ENCODE results near the gene FRMD4A. TPM values are rescaled to one million over a fixed set of nuclear protein-coding genes. Genes with fewer than 3 reads are reported as not detected.

Gene FRMD4A
- total RNA-seq, 1 experiment from 2014 or later = 19.6 TPM

- Mint-ChIP-seq H3K9me3 (no peaks in the 10 kb centered on the region), H3K36me3 (ENCODE audit: insufficient read depth in 1 of 3, low read depth in 3 of 3) (no peaks in the 10 kb centered on the region), H3K27ac (peak overlapping the region in 2 of 3 experiments; percentile 8 to 18; a peak in 4 of 7 replicates), H3K4me3 (peak overlapping the region; percentile 79 to 97), H3K27me3 (ENCODE audit: low read depth) (peaks cover 39% of the 10 kb centered on the region), H3K4me1 (peaks cover 17 to 23% of the 10 kb centered on the region in 2 experiments)
- no peak overlapping the region for H2AK5ac ChIP-seq (ENCODE audit: insufficient read length, low read length)
- H3K4ac ChIP-seq (ENCODE audit: low read depth, low read length) = no peak overlapping the region
- peak; percentile 44 for DNase-seq
- no peak overlapping the region for H2BK15ac ChIP-seq (ENCODE audit: low read depth, low read length)
- no peak for TF ChIP-seq CTCF (conservative IDR thresholded peaks at IDR 0.05)
- H4K8ac ChIP-seq (replicated peaks; ENCODE audit: insufficient read length, low read depth, low read length) = no peak overlapping the region
- no peak overlapping the region for H2BK120ac ChIP-seq (ENCODE audit: low read depth, low read length, poor library complexity, severe bottlenecking)
- H2BK12ac ChIP-seq (ENCODE audit: insufficient read length, low read depth, low read length) = no peak overlapping the region
- H3K18ac ChIP-seq (ENCODE audit: insufficient read length, low read depth, low read length) = no peak overlapping the region
- no CpG with 5 or more reads among the region's 32 CpGs for WGBS (ENCODE audit: extremely low coverage, insufficient read length, low lambda C conversion rate)
- no peaks in the 10 kb centered on the region; the same call in 1 of the 2 replicates for H3K27me3 ChIP-seq (ENCODE audit: insufficient read depth, low read length)
- H3K4me1 ChIP-seq (ENCODE audit: insufficient read depth, low read length) = peaks cover 3% of the 10 kb centered on the region; the same call in 1 of the 2 replicates
- no peak overlapping the region for H2BK20ac ChIP-seq (ENCODE audit: low read depth, low read length, poor library complexity, severe bottlenecking)
- no peak overlapping the region for H3K56ac ChIP-seq (ENCODE audit: insufficient read length, low read depth, low read length)
- no peaks in the 10 kb centered on the region for H3K9me3 ChIP-seq (ENCODE audit: control insufficient read depth, low read depth, low read length)
- no peaks in the 10 kb centered on the region for H3K79me2 ChIP-seq (ENCODE audit: insufficient read depth, low read length)
- H4K20me1 ChIP-seq (ENCODE audit: control insufficient read depth, insufficient read depth, insufficient read length) = no peaks in the 10 kb centered on the region
- H4K91ac ChIP-seq (ENCODE audit: insufficient read length, low read depth, low read length) = no peak overlapping the region
- H3K27ac ChIP-seq (ENCODE audit: insufficient read length, low read depth, low read length) = no peak overlapping the region
- no peak overlapping the region for H2BK5ac ChIP-seq (ENCODE audit: insufficient read length, low read length)
- H3T11ph ChIP-seq (ENCODE audit: low read length) = no peak overlapping the region
- peak overlapping the region; percentile 76 for H3K4me2 ChIP-seq (ENCODE audit: insufficient read depth, insufficient read length, low read length)
- H3K23ac ChIP-seq (ENCODE audit: insufficient read length, low read depth, low read length) = no peak overlapping the region
- peak overlapping the region; percentile 37 for H3K9ac ChIP-seq (ENCODE audit: extremely low read depth, insufficient read length, low read length)
- peaks cover 10% of the 10 kb centered on the region for H3K23me2 ChIP-seq (ENCODE audit: insufficient read length, low read depth, low read length, poor library complexity, severe bottlenecking)
- peak overlapping the region; percentile 8; the same call in 1 of the 2 replicates for H3K14ac ChIP-seq (ENCODE audit: insufficient read depth, low read length)
- H3K79me1 ChIP-seq (ENCODE audit: insufficient read depth, low read depth, low read length, poor library complexity, severe bottlenecking) = no peaks in the 10 kb centered on the region
- peak overlapping the region; percentile 82 for H2AFZ ChIP-seq (ENCODE audit: low read length)
- H4K5ac ChIP-seq (ENCODE audit: insufficient read length, low read depth, low read length) = no peak overlapping the region
Measured at GRCh38 chr10:14173706-14174594, 156.8 kb downstream of the FRMD4A start.

All from H9 (cell line).